SK-N-SH (cell line): Measurements from ENCODE around the gene SYNPR. TPM values are rescaled to one million over a fixed set of nuclear protein-coding genes. Genes with fewer than 3 reads are reported as not detected.

Source experiments
- CTCF ChIA-PET: fragments of 300-600, 350-600 bp; formaldehyde crosslinking; extraction: SDS; loops from one replicate; lab custom pipeline; 2021; lab: Yijun Ruan, JAX
- POLR2A ChIA-PET: fragments of 350-600 bp; sonication (Branson Sonifier 250); formaldehyde crosslinking; extraction: SDS; loops from one replicate; lab custom pipeline; 2020; ENCODE audit warnings: antibody characterized with exemption, inconsistent platforms; lab: Yijun Ruan, JAX
- DNase-seq: peaks from one replicate; pipeline ENCODE4 v3.0.0; 2012
- H2AFZ ChIP-seq: fragments of 200-600 bp; sonication (generic); 2 replicates; pipeline ENCODE4 v1.8.1; 2016; ENCODE audit warnings: antibody characterized with exemption, mild to moderate bottlenecking, low read depth
- H3F3A ChIP-seq: fragments of 200-600 bp; sonication (generic); replicated peaks from 2 replicates; pipeline ENCODE3; 2016; ENCODE audit warnings: antibody characterized with exemption, mild to moderate bottlenecking; ENCODE audit not compliant: insufficient read depth
- H3K27ac ChIP-seq, 2 experiments: fragments of 200-500 bp in 1 of 2; fragments of 200-600 bp in 1 of 2; sonication (Bioruptor generic) in 1 of 2; sonication (generic), shearing (Covaris generic) in 1 of 2; 2 replicates each; pipeline versions ENCODE4 v1.5.1 to v1.6.1; 2014 to 2016; ENCODE audit warnings: low read depth in 2 of 2, inconsistent platforms in 1 of 2, low read length in 1 of 2, mild to moderate bottlenecking in 1 of 2, mixed read lengths in 1 of 2
- H3K27me3 ChIP-seq: fragments of 200-600 bp; sonication (generic), shearing (Covaris generic); 2 replicates; pipeline ENCODE4 v1.6.1; 2016; ENCODE audit warnings: mixed run types; ENCODE audit not compliant: insufficient read depth
- H3K36me3 ChIP-seq, 2 experiments: fragments of 200-500 bp in 1 of 2; fragments of 200-600 bp in 1 of 2; sonication (Bioruptor generic) in 1 of 2; sonication (generic) in 1 of 2; replicated peaks in 1 of 2; 2 replicates each; pipeline versions ENCODE3 to v1.5.1; 2014 to 2016; ENCODE audit warnings: low read length in 1 of 2, mild to moderate bottlenecking in 1 of 2; ENCODE audit not compliant: insufficient read depth in 2 of 2, control insufficient read depth in 1 of 2
- H3K4me1 ChIP-seq, 2 experiments: fragments of 200-500 bp in 1 of 2; fragments of 200-600 bp in 1 of 2; sonication (Bioruptor generic) in 1 of 2; sonication (generic), shearing (Covaris generic) in 1 of 2; 2 replicates each; pipeline versions ENCODE4 v1.5.1 to v1.6.1; 2014 to 2016; ENCODE audit warnings: low read depth in 1 of 2, low read length in 1 of 2, mixed run types in 1 of 2; ENCODE audit not compliant: insufficient read depth in 2 of 2, control insufficient read depth in 1 of 2
- H3K4me2 ChIP-seq: fragments of 200-600 bp; sonication (generic), shearing (Covaris generic); 2 replicates; pipeline ENCODE4 v1.6.1; 2017; ENCODE audit warnings: mixed run types
- H3K4me3 ChIP-seq, 2 experiments: fragments of 200-500 bp in 1 of 2; fragments of 200-600 bp in 1 of 2; sonication (Bioruptor generic) in 1 of 2; sonication (generic), shearing (Covaris generic) in 1 of 2; 2 replicates each; pipeline versions ENCODE4 v1.5.1 to v1.8.1; 2014 to 2016; ENCODE audit warnings: low read depth in 2 of 2, inconsistent platforms in 1 of 2, low read length in 1 of 2, mild to moderate bottlenecking in 1 of 2, mixed read lengths in 1 of 2, moderate library complexity in 1 of 2
- H3K79me2 ChIP-seq: fragments of 200-600 bp; sonication (generic); 2 replicates; pipeline ENCODE4 v1.8.1; 2017; ENCODE audit warnings: mild to moderate bottlenecking; ENCODE audit not compliant: insufficient read depth
- H3K9ac ChIP-seq: fragments of 200-600 bp; sonication (generic); 2 replicates; pipeline ENCODE4 v1.6.1; 2017; ENCODE audit warnings: mixed run types
- H3K9me2 ChIP-seq: fragments of 200-600 bp; sonication (generic); 2 replicates; pipeline ENCODE4 v1.6.1; 2017; ENCODE audit warnings: mixed run types
- H3K9me3 ChIP-seq: fragments of 200-600 bp; sonication (generic); 2 replicates; pipeline ENCODE4 v1.6.1; 2017; ENCODE audit warnings: mixed run types, mild to moderate bottlenecking, moderate library complexity
- H4K20me1 ChIP-seq: fragments of 200-600 bp; sonication (generic); 2 replicates; pipeline ENCODE4 v1.6.1; 2017; ENCODE audit warnings: mild to moderate bottlenecking, mixed run types; ENCODE audit not compliant: insufficient read depth
- ELF1 ChIP-seq: IDR thresholded peaks from 2 replicates; pipeline ENCODE4 v1.4.0; 2012
- EP300 ChIP-seq, 2 experiments: IDR thresholded peaks; 2 replicates each; pipeline versions ENCODE4 v1.4.0 to v1.6.1; 2012; ENCODE audit warnings: borderline replicate concordance in 1 of 2, low read depth in 1 of 2, low read length in 1 of 2
- RAD21 ChIP-seq: IDR thresholded peaks from 2 replicates; pipeline ENCODE4 v1.6.1; 2012; ENCODE audit warnings: mild to moderate bottlenecking, low read length
- SIN3A ChIP-seq: IDR thresholded peaks from 2 replicates; pipeline ENCODE4 v1.6.1; 2012; ENCODE audit warnings: low read depth, mild to moderate bottlenecking, low read length, moderate library complexity, borderline replicate concordance
- SMC3 ChIP-seq: IDR thresholded peaks from 2 replicates; pipeline ENCODE4 v1.6.1; 2012; ENCODE audit warnings: low read depth, low read length, improper control_type of control experiment
- TCF12 ChIP-seq: IDR thresholded peaks from 2 replicates; pipeline ENCODE4 v1.4.0; 2012
- YY1 ChIP-seq: IDR thresholded peaks from 2 replicates; pipeline ENCODE4 v1.4.0; 2012; ENCODE audit warnings: low read depth, mild to moderate bottlenecking
- WGBS: methylation state at CpG from one replicate; pipeline ENCODE4 v1.1.6; 2017; ENCODE audit warnings: low lambda C conversion rate; 5-methylcytosine and 5-hydroxymethylcytosine counted together
- polyA plus RNA-seq, 3 experiments: library from polyadenylated mRNA; depleted of rRNA; stranded (reverse); fragments of >200 nt; gene quantifications; 2 replicates each; pipeline ENCODE4 v1.2.3, GENCODE V29; 2012
- TF ChIP-seq, protein P1 (sequence below): IDR thresholded peaks from 2 replicates; pipeline ENCODE4 v1.6.1; 2012; ENCODE audit warnings: mild to moderate bottlenecking, low read depth, low read length, moderate library complexity
- TF ChIP-seq, protein P2 (sequence below): IDR thresholded peaks from 2 replicates; pipeline ENCODE4 v1.4.0; 2012; ENCODE audit warnings: low read depth, borderline replicate concordance
- TF ChIP-seq, protein P3 (sequence below): IDR thresholded peaks from 2 replicates; pipeline ENCODE4 v1.4.0; 2012; ENCODE audit warnings: low read depth
- TF ChIP-seq, protein P4 (sequence below): fragments of 200-600 bp; sonication (generic); IDR thresholded peaks from 2 replicates; pipeline ENCODE4 v1.6.1; 2017; ENCODE audit warnings: antibody characterized with exemption, mild to moderate bottlenecking, moderate library complexity

The SYNPR gene
- polyA plus RNA-seq, 1 of the 3 experiments (the other 2 are of a cell fraction), result not detected

DNA sequence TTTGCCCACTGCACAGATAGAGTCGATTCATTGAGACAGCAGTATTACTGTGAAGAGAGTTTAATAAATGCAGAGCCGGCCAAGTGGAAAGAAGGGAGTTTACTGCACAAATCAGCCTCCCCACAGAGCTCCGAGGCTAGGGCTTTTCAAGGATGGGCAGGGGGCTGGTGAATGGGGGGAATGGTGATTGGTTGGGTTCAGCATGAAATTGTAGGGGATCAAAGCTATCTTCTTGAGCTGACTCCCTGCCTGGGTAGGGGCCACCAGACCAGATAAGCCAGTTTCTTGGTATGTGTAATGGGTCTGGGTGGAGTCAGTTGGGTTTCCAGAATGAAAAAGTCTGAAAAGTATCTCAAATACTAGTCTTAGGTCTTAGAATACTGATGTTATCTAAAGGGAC, 66.6 kb downstream of the SYNPR start (continued):
- TF ChIP-seq, protein P1, sequence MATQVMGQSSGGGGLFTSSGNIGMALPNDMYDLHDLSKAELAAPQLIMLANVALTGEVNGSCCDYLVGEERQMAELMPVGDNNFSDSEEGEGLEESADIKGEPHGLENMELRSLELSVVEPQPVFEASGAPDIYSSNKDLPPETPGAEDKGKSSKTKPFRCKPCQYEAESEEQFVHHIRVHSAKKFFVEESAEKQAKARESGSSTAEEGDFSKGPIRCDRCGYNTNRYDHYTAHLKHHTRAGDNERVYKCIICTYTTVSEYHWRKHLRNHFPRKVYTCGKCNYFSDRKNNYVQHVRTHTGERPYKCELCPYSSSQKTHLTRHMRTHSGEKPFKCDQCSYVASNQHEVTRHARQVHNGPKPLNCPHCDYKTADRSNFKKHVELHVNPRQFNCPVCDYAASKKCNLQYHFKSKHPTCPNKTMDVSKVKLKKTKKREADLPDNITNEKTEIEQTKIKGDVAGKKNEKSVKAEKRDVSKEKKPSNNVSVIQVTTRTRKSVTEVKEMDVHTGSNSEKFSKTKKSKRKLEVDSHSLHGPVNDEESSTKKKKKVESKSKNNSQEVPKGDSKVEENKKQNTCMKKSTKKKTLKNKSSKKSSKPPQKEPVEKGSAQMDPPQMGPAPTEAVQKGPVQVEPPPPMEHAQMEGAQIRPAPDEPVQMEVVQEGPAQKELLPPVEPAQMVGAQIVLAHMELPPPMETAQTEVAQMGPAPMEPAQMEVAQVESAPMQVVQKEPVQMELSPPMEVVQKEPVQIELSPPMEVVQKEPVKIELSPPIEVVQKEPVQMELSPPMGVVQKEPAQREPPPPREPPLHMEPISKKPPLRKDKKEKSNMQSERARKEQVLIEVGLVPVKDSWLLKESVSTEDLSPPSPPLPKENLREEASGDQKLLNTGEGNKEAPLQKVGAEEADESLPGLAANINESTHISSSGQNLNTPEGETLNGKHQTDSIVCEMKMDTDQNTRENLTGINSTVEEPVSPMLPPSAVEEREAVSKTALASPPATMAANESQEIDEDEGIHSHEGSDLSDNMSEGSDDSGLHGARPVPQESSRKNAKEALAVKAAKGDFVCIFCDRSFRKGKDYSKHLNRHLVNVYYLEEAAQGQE, result no peak
- no peak for TF ChIP-seq SIN3A
- no peak for TF ChIP-seq YY1
- TF ChIP-seq TCF12, result no peak

DNA sequence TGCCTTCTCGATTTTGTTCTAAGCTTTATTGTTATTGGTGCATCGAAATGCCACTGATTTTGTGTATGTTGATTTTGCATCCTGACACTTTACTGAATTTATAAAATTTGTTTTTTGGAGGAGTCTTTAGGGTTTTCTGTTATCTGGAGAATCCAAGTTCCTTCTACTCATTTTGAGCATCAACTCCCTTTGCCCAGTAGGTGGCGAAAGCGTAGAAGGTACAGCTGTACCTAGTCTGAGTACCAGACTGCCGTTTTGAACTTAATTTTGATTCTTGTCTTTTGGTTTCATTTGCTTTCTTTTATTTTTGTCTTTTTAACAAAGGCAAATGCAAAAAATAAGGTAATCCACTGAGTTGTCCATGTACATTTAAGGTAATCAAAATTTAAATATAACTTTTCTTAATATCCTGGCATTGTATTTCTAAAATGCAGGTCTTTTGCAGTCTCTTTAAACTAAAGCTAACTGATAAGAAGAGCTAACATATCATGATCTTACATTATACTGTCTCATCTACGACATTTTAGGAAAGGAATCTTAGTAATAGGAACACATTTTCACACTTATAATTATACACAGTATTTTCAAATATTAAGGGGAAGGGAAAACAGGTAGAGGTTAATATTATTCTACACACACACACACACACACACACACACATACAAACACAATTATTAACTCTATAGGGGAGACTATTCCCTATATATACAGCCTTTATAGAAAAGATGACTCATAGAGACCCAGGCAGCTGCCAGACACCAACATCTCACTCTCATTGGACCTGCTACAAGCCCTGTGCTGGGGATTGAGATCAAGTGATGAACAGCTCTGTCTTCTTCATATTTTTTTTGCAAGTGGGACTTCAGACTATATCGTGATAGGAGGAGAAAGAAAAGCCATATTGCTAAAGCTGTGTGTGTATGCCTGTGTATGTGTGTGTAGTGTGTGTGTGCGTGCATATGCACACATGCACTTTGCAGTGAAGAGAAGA, 71.8 kb downstream of the SYNPR start:
- Histone ChIP-seq H3K79me2 (no peaks in the 10 kb centered on the region), H3K9me3 (no peaks in the 10 kb centered on the region), H3K9ac (no peak overlapping the region), H3K9me2 (no peaks in the 10 kb centered on the region), H3K27me3 (no peaks in the 10 kb centered on the region), H3K27ac (no peak overlapping the region), H3K4me1 (peaks cover 3 to 14% of the 10 kb centered on the region in 2 experiments; a peak in 2 of 4 replicates), H3F3A (peaks cover 9% of the 10 kb centered on the region), H3K4me3 (peak overlapping the region in 1 of 2 experiments; percentile 21; a peak in 1 of 4 replicates), H2AFZ (no peak overlapping the region), H3K4me2 (no peak overlapping the region), H3K36me3 (no peaks in the 10 kb centered on the region), H4K20me1 (no peaks in the 10 kb centered on the region)
- TF ChIP-seq SMC3 (peak; percentile 73), ELF1 (no peak), EP300 (IDR thresholded peaks at IDR 0.05; ENCODE audit: borderline replicate concordance in 1 of 2, low read depth in 1 of 2, low read length in 1 of 2) (no peak), RAD21 (peak; percentile 80)
- TF ChIP-seq, protein P2, sequence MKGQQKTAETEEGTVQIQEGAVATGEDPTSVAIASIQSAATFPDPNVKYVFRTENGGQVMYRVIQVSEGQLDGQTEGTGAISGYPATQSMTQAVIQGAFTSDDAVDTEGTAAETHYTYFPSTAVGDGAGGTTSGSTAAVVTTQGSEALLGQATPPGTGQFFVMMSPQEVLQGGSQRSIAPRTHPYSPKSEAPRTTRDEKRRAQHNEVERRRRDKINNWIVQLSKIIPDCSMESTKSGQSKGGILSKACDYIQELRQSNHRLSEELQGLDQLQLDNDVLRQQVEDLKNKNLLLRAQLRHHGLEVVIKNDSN, result no peak
- TF ChIP-seq, protein P3, sequence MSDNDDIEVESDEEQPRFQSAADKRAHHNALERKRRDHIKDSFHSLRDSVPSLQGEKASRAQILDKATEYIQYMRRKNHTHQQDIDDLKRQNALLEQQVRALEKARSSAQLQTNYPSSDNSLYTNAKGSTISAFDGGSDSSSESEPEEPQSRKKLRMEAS, result no peak
- TF ChIP-seq, protein P4, sequence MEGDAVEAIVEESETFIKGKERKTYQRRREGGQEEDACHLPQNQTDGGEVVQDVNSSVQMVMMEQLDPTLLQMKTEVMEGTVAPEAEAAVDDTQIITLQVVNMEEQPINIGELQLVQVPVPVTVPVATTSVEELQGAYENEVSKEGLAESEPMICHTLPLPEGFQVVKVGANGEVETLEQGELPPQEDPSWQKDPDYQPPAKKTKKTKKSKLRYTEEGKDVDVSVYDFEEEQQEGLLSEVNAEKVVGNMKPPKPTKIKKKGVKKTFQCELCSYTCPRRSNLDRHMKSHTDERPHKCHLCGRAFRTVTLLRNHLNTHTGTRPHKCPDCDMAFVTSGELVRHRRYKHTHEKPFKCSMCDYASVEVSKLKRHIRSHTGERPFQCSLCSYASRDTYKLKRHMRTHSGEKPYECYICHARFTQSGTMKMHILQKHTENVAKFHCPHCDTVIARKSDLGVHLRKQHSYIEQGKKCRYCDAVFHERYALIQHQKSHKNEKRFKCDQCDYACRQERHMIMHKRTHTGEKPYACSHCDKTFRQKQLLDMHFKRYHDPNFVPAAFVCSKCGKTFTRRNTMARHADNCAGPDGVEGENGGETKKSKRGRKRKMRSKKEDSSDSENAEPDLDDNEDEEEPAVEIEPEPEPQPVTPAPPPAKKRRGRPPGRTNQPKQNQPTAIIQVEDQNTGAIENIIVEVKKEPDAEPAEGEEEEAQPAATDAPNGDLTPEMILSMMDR, result peak; percentile 91
- ChIA-PET CTCF (interaction anchor here (0.6 to 23.0 kb wide), 79 partner anchors 9 to 1135 kb away, joined by 3 to 444 read pairs (median 4); partner anchors contain the start of genes ATXN7, C3orf49, PSMD6 and SCAANT1), POLR2A (interaction anchor here (0.7 kb wide), 2 partner anchors 469 to 1031 kb away, joined by 3 read pairs; partner anchors contain the start of gene C3orf49)
- WGBS, result 14% methylated on average over 8 of the region's 8 CpGs
- DNase-seq, result peak; percentile 45
